GM13976 (cell line): ENCODE measurements around the gene ALDH3B2.
"Not testable (repeated sequence)": the region's sequence is repeated elsewhere in the genome, so short reads cannot be mapped to it uniquely, and the experiment has no call there.

Source experiments
- DNase-seq: peaks from one replicate; pipeline ENCODE4 v3.0.0; 2012; ENCODE audit warnings: low spot score
- CTCF ChIP-seq: IDR thresholded peaks from 2 replicates; pipeline ENCODE4 v1.5.1; 2012; ENCODE audit warnings: borderline replicate concordance, mild to moderate bottlenecking; ENCODE audit not compliant: insufficient read depth; ENCODE audit errors: extremely low read depth, missing control alignments, control extremely low read depth
- in situ Hi-C: fragments of 300-500 bp; cut with MboI; formaldehyde crosslinking; loops from one replicate; pipeline ENCODE4 v1.12.0; 2022; ENCODE audit warnings: low sequenced_read_pairs, mixed read lengths, inconsistent platforms; ENCODE audit not compliant: unreplicated experiment

ALDH3B2 gene

GRCh38 chr11:67627812-67628624, 46.4 kb downstream of the ALDH3B2 start:
- no peak for TF ChIP-seq CTCF
- DNase-seq, result no peak
- in situ Hi-C loops, result no loop called here

GRCh38 chr11:67627441-67627811, 47.0 kb downstream of the ALDH3B2 start:
- in situ Hi-C loops, result no loop called here
- no peak for DNase-seq
- TF ChIP-seq CTCF, result no peak

GRCh38 chr11:67626970-67627369, 47.5 kb downstream of the ALDH3B2 start:
- in situ Hi-C loops, result no loop called here
- TF ChIP-seq CTCF, result no peak
- no peak for DNase-seq

GRCh38 chr11:67626131-67626833, 48.1 kb downstream of the ALDH3B2 start:
- DNase-seq, in situ Hi-C loops: not testable (repeated sequence)

GRCh38 chr11:67623795-67624194, 50.6 kb downstream of the ALDH3B2 start:
- in situ Hi-C loops, DNase-seq: not testable (repeated sequence)

- DNase-seq, in situ Hi-C loops: not testable (repeated sequence)
Observed at GRCh38 chr11:67622905-67623304, 51.5 kb downstream of the ALDH3B2 start.

- in situ Hi-C loops, DNase-seq: not testable (repeated sequence)
Observed at GRCh38 chr11:67621928-67622327, 52.5 kb downstream of the ALDH3B2 start.

GRCh38 chr11:67620621-67621020, 53.8 kb downstream of the ALDH3B2 start:
- DNase-seq, result not testable (repeated sequence)

GRCh38 chr11:67619683-67620618, 54.5 kb downstream of the ALDH3B2 start:
- in situ Hi-C loops, DNase-seq: not testable (repeated sequence)

More at GRCh38 chr11:67620621-67621020, 53.8 kb downstream of the ALDH3B2 start:
- in situ Hi-C loops, result not testable (repeated sequence)

GRCh38 chr11:67618901-67619659, 55.3 kb downstream of the ALDH3B2 start:
- in situ Hi-C loops, DNase-seq: not testable (repeated sequence)
